Measurements from ENCODE around the gene NT5C2. TPM values are rescaled to one million over a fixed set of nuclear protein-coding genes. Genes with fewer than 3 reads are reported as not detected.

Gene NT5C2
- total RNA-seq: 40.5 and 72.4 TPM in 2 replicates

DNA sequence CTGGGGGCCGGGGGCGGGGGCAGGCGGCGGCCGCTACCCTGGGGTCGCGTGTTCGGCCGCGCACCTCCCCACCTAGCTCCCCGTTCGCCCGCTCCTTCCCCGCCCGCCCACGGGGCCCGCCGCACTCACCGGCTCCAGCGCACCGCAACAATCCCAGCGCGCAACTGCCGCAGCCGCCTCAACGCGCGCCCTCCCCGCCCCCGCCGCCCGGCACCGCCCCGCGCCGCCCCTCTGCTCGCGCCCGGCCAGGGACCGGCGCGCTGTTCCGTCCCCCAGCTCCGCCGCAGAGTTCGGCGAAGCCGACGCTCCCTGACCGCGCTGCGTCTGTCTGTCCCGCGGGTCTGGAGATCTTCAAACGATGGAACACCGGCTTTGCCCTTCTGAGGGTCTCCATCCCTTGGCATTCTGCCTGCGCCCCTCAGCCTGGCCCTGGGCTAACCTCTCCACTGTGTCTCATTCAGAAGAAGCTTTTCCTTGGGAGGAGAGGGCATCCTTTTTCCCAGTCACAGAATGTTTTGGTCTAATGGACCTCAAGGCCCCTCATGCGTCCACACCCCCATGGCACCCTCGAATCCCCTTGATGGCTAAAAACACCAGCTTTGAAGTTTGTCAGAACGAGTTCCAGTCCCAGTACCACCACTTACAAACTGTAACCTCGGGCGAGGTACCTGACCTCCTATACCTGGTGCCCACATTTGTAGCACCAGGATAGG is at the start of gene NT5C2:
TSS of gene NT5C2 (minus strand) at position 166 of the 713 bp plus-strand sequence. CDS start 18,314 bp downstream, outside the sequence.

Other genes starting within 250 kb of the NT5C2 start
- under 0.01 and 0.19 TPM in 2 replicates for gene RPEL1, start 52.6 kb upstream of the NT5C2 start, total RNA-seq
- gene INA, start 83.9 kb upstream of the NT5C2 start, total RNA-seq: 1.1 and 1.2 TPM in 2 replicates
- gene PCGF6, start 157.9 kb upstream of the NT5C2 start, total RNA-seq: 14.1 and 14.2 TPM in 2 replicates
- gene TAF5, start 174.7 kb upstream of the NT5C2 start, total RNA-seq: 4.2 and 7.5 TPM in 2 replicates
- 254 and 289 TPM in 2 replicates for gene ATP5MK, start 203.2 kb upstream of the NT5C2 start, total RNA-seq
- 30.2 and 53.7 TPM in 2 replicates for gene PDCD11, start 203.4 kb upstream of the NT5C2 start, total RNA-seq